ENCODE results near the gene GSDMA.

GSDMA gene, protein sequence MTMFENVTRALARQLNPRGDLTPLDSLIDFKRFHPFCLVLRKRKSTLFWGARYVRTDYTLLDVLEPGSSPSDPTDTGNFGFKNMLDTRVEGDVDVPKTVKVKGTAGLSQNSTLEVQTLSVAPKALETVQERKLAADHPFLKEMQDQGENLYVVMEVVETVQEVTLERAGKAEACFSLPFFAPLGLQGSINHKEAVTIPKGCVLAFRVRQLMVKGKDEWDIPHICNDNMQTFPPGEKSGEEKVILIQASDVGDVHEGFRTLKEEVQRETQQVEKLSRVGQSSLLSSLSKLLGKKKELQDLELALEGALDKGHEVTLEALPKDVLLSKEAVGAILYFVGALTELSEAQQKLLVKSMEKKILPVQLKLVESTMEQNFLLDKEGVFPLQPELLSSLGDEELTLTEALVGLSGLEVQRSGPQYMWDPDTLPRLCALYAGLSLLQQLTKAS

GRCh38 chr17:39962642-39963220, at the start of gene GSDMA:
TSS of gene GSDMA (plus strand) at chr17:39963004. CDS start at chr17:39965688, 2,684 bp downstream.
- DNase-seq: no peak

- no peak for DNase-seq
These were observed 48.8 kb upstream of the GSDMA start for GRCh38 chr17:39913989-39914388.

GRCh38 chr17:39915559-39915958, 47.2 kb upstream of the GSDMA start:
- no peak for DNase-seq

- no peak for DNase-seq
These were observed 45.9 kb upstream of the GSDMA start for GRCh38 chr17:39916918-39917317.

DNA sequence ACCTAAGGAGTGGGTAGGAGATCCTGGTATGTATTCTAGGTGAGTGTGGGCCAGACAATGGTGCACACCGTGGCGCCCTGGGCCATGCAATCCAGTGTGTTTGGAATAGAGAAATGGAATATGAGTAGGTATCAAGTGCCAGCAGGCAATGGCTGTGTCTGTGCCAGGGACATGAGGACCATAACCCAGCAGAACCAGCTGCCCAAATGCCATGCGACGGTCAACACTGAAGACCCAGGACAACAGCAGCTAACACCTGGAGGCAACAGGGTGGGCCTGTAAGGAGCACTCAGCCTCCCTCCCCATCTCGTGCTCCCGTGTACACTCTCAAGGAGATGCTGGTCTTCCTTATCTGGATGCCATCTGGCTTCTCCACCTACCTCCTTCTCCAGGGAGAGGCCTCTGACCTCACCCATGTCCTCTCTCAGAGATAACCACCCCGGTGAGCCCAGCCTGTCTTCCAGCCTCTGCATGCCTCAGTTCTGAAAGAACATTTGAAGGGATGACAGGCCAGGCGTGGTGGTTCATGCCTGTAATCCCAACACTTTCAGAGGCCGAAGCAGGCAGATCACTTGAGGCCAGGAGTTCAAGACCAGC, 43.6 kb upstream of the GSDMA start:
- no peak for DNase-seq

- DNase-seq: no peak
These were observed 42.3 kb upstream of the GSDMA start for GRCh38 chr17:39920218-39921210.

GRCh38 chr17:39921323-39921722, 41.5 kb upstream of the GSDMA start:
- no peak for DNase-seq

GRCh38 chr17:39922006-39922405, 40.8 kb upstream of the GSDMA start:
- DNase-seq: no peak

DNA sequence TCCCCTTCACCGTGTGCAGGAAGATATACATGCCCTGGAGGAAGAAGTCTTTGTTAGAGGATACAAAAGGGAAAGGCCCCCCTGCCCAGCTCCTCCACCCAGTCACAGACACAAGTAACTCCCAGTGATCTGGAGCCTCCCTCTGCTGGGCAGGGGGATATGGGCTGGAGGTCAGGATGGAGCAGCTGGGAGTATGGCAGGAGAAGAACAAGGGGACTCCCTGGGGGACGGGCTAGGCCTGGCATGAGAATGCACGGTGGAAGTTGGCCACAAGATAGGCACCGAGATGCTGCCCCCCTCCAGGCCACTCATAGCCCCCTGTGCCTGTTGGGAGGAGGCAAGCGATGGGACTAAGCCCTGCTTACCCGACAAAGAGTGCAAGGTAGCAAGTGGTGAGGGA, 39.6 kb upstream of the GSDMA start:
- no peak for DNase-seq

- no peak for DNase-seq
These were observed 38.7 kb upstream of the GSDMA start for GRCh38 chr17:39923836-39924690.

GRCh38 chr17:39924691-39925055, 38.1 kb upstream of the GSDMA start:
- no peak for DNase-seq

- DNase-seq: no peak
These were observed 37.3 kb upstream of the GSDMA start for GRCh38 chr17:39925282-39926134.

DNA sequence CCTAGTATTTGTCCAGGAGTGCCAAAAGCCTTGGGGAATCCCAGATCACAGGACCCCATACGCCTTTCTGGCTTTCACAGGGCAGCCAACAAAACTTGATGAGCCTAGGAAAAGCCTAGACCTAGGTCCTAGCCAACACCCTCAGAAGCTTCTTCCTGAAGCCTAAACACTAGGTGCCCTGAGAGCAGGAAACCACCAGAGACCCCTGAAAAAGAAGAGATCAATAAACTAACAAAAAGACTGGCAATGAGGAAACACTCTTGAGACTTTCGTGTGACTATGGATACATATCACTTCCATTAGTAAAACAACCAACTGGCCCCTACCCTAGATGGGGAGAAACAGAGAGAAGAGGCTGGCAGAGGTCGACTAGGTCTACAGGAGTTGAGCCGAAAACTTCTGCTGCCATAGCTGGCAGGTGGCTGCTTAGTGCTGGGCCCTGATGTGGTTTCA, 36.6 kb upstream of the GSDMA start:
- DNase-seq: no peak

DNA sequence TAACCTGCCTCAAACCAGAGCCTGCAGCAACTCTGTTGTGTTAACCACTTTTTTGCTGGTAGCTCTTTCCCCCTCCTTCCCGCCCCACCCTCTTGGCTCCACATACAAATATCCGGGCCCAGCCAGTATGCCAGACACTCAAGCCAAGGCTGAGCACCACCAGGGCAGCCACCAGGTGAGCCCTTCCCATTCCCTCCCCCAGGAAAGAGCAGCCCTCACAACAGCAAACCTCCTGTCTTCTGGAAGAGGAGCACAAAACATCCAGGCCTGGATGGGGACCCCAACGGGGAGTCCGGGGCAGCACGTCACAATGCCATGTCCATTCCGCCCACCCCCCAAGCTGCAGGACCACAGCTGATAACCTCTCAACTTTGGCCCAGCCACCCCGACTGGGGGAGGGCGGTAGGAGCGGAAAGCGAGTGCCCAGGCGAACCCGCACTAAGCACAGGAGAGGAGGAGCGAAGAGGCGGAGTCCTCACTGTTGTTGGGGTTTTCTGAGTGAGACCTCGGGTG, 36.2 kb upstream of the GSDMA start:
- peak; percentile 64 for DNase-seq

DNA sequence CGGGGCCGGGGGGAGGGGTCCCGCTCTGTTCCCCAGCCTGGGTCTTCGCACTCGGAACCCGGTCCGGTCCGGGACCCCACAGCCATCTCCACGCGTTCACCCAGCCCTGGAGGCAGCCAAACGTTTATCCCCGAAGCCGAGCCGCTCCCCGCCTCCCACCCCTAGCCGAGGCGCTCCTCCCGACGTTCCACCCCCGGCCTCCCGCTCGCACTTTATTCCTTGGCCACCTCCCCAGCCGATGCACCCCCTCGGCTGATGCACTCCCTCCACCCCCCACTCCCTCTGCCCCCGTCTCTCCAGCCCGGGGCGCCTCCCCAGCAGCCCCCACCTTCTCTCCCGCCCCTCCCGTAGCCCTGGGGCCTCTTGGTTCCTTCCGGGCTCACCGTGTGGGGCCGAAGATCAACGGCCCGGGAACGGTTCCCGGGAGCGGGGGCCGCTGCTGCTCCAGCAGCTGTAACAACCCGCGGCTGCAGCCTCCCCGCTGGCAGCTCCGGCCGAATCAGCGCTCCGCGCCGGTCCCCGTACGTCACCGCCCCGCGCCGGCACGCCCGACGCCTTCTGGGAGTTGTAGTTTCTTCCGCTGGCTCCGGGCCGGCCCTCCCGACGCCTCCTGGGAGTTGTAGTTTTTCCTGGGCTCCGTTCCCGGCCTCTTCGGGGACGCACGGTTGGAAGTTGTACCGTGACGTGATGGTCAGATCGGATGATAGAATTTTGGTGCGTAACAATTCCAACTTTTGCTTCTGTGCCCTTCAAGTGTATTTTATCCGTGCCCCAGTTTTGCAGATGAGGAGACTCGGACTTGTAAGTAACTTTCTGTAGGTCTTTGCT, 35.5 kb upstream of the GSDMA start, which contains the start of the genes LRRC3C and ORMDL3:
Gene LRRC3C (plus strand): TSS at position 632 of the 828 bp plus-strand sequence. CDS start 13,792 bp downstream, outside the sequence.
Gene ORMDL3 (minus strand): TSS at position 501 of the 828 bp plus-strand sequence. CDS start 3,398 bp downstream, outside the sequence.
- DNase-seq: peak; percentile 87

DNA sequence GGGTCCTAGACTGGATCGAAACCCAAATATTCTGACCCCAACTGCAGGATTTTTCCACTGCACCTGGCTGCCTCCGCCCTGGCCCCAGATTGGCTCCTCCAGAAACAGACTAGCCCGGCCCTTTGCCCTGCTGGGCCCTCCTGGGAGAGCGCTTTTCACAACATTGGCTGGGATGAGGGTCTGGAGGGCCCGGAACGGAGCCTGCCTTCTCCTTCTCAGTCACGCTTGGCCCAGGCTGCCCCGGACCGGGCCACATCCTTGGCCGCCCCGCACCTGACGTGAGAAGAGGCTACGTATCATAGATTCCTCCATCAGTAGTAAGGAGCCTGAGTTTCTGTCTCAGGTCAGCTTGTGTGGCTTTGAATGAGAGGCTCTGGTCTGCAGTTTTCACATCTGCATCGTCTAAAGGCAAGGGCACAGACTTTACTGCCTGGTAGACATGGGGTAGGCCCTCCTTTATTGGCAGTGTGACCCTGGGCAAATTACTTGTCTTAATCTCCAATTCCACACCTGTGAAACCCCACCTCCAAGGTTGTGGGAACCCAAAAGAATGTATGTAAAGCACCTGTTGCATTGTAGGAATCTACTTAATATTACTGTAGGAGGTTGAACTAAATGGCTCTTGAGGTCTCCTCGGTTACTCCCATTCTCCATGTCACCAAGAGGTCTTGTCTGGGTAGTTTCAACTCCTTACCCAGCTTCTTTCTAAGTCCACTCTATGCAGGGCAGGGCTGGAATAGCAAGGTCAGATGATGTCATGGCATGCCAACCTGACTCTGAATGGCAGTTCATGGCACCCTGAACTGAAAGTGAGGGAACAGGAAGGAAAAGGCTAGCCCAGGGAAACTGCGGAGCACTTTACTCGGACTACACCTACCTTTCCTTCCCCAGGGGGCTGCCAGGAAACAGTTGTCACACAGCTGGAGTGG, 34.6 kb upstream of the GSDMA start:
- DNase-seq: no peak

DNA sequence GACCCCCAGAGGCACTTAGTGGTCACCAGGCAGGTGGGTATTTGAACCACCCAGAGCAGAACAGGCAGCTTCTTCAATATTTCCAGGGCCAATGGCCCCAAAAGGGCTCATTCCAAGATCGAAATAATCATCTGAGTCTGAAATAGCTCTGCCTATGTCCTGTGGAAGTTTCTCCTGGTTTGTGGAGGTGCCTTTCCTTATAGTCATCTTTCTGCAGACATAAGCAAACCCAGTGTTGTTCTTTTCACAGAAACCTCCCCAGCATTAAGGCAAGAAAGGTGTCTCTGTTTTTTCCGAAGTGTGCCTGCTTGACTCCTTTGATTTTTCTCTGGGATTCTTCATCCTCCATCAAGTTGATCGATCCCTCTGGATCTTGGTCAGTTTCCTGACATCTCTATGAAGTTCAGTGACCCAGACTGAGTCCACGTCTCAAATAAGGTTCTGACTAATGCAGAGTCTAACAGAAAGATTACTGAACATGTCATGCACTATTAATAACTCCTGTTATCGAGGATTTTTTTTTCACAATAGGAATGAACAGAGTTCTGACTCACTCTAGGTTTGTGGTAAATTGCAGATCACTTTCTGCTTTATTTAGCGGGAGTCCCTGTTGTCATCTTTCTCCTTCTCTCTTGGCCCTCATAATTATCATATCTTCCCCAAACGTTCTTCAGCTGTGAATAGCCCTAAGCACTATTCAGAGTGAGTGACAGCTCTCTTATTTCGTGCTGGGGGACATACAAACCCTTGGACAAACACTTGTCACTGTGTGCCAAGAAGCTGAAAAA, 33.8 kb upstream of the GSDMA start:
- no peak for DNase-seq
